HG02938 (cell line): ENCODE data around the gene SCN2B.

Source experiments
- ATAC-seq: cut with Tn5 transposase; IDR thresholded peaks from one replicate; pipeline ENCODE4 v1.9.1; 2021; ENCODE audit warnings: mild to moderate bottlenecking, moderate library complexity; ENCODE audit not compliant: unreplicated experiment

The SCN2B gene

GRCh38 chr11:118175031-118175992 is 1.1 kb downstream of the SCN2B start:
- ATAC-seq, result no peak

- ATAC-seq, result no peak
Measured at GRCh38 chr11:118174006-118174567, 2.4 kb downstream of the SCN2B start.

DNA sequence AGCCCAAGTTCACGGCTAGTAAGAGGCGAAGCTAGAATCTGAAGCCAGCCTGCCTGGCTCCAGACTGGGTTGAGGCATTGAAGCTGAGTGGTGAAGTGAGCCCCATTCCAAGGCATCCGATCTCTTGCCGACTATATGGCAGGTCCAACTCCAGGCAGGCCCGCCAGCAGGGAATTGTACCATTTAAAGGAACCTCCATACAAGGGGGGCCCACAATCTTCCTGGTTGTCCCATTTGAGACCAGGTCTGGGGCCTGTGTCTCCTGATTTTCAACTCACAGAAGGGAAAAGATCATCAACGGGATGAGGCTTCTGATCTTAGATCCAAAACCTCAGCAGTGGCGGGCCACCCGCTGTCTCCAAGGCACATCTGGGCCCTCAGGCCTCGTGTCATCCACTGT is 4.1 kb downstream of the SCN2B start:
- no peak for ATAC-seq

DNA sequence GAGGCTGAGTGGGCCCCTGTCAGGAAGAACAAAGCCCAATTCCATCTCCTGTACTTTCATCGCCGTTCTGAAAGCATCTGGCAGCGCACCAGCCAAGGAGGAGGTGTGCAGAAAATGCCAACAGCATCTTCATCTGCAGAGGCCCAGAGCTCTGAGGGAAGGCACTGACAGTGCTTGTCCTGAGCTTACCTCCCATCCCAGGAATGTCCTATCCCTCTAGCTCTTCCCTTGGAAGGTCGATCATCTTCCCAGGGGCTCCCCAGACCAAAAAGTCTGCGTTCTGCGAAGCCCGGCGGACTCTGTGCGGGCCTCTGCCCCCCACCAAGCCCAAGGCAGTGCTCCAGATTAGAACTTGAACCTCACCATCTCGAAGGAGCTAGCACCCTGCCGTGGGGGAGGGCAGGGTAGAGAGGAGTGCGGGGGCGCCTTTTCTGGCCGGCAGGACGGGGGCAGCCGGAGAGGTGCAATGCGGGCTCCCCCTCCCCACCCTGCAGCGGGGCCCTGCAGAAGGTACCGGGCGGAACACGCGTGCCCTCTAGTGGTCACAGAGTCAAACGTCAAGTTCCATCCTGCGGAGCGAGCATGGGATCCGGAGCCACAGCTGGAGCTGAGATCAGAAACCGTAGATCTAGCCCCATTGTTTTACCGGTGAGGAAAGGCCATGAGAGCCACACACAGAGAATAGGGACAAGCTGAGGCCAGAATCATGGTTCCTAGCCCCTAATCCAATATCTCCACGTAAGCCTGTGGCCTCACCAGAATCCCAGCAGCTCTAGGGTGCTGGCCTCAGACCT is 5.0 kb downstream of the SCN2B start:
- no peak for ATAC-seq

- no peak for ATAC-seq
Measured at GRCh38 chr11:118170882-118171268, 5.6 kb downstream of the SCN2B start.

DNA sequence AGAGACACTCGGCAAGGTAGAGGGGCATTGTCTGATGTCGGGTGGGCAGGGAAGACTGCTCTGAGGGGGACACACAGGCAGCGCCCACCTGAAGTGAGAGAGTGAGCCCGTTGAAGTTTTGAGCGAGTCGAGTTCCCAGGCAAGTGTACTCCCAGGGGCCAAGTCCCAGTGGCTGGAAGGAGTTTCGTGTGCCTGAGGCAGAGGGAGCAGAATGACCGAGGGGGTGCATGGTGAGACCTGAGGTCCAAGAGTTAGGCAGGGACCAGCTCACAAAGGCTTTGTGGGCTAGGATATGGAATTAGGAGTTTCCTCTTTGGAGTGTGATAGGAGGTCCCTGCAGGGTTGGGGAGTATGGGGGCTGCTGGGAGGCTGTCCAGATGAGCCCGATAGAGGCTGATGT is 6.2 kb downstream of the SCN2B start:
- no peak for ATAC-seq

GRCh38 chr11:118169300-118170140 is 6.9 kb downstream of the SCN2B start:
- no peak for ATAC-seq

- no peak for ATAC-seq
Measured at GRCh38 chr11:118168751-118169150, 7.7 kb downstream of the SCN2B start.

GRCh38 chr11:118168316-118168715 is 8.1 kb downstream of the SCN2B start:
- ATAC-seq, result no peak

DNA sequence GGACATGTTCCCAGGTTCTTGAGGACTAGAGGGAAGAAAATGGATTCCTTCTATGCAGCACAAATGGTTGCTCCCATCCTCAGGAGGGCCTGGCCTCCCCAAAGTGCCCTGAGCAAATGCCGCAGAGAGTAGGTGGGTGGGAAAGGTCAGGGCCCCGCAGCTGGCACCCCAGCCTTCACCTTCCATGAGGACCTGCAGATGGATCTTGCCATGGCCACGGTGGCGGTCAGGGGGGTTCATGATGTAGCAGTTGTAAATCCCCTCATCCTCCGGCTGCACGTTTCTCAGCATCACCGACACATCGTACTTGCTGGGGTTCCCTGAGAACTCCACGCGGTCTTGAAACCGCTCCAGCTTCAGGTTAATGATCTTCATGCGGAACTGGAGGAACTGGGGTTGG is 8.5 kb downstream of the SCN2B start:
- no peak for ATAC-seq

- ATAC-seq, result no peak
Measured at GRCh38 chr11:118167253-118167652, 9.2 kb downstream of the SCN2B start.

- ATAC-seq, result no peak
Measured at GRCh38 chr11:118166641-118167040, 9.8 kb downstream of the SCN2B start.

GRCh38 chr11:118164885-118165284 is 11.6 kb downstream of the SCN2B start:
- ATAC-seq, result no peak

DNA sequence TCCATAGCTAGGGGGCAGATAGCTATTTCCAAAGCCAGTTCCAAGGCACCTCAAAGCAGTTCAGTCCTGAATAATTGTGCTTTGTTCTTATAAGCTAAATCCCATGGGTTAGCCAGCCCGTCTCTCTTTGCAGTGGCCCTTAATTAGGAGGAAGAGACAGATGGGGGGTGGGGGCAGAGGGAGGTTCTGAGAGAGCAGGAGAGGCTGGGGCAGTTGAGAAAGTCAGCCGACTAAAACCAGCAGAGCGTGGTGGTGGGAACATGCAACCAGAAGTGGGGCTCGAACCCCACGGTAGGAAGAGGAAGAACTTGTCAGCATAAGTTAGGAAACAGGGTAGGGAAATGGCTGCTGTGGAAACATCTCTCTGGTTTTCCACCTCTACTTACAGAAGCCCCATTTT is 12.9 kb downstream of the SCN2B start:
- ATAC-seq, result no peak

GRCh38 chr11:118162846-118163245 is 13.6 kb downstream of the SCN2B start:
- no peak for ATAC-seq

GRCh38 chr11:118161786-118162185 is 14.7 kb downstream of the SCN2B start:
- no peak for ATAC-seq

- no peak for ATAC-seq
Measured at GRCh38 chr11:118157186-118157895, 19.1 kb downstream of the SCN2B start.

GRCh38 chr11:118156531-118157185 is 19.8 kb downstream of the SCN2B start:
- ATAC-seq, result no peak

DNA sequence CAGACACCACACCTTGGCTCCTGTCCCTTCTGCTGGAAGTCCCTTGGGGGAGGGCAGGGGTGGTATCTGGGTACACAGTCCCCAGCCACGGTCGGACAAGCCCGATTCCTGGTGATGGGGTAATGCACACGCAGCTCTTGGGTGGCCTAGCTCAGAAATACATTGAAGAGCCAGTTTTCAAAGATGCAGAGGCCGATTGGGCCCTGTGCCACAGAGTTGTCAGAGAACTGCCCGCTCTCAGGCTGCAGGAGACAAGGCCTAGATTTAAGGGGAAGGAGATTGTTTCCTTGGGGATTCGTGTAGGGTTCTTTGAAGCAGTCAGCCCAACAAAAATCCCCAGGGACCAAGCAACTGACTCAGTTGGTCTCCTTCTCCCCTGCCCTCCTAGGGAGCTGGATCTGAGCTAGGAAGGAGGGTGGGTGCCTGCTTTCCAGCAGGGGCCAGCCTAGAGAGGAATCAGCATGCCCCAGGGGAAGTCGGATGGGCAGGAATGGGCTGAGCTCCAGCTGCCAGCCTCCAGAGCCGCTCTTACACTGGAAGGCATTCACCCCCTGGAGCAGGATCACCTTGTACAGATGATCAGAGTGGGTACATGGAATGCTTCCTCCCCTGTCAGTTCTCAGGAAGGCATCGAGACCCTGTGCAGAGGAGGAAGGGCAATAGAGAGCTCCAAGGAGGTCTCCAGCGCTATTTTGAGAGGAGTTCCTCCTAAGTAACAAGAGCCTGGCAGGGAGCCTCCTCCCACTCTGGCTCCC is 20.5 kb downstream of the SCN2B start:
- no peak for ATAC-seq
